ENCODE data around the gene C1QTNF6.
A peak's percentile ranks its signal among the peaks of the same experiment; 100 is the strongest.

The C1QTNF6 gene

DNA sequence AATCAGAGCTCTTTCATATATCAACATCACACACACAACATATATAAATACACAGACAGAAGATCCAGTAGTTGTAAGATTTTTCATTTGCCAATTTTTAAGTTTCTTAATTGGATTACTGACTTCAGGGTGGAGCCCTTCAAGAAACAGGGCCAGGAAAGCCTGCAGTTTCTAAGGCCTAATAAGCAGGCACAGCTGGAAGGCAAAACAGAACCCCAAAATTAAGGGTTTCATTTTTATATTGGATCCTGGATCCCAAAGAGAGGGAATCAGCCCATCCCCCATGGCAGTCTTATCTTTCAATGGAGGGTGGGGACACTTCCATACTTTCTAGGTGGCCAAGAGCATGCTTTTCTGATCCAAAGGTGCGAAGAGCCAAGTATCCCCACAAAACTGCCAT lies 4.7 kb upstream of the C1QTNF6 start:
- no peak for TF ChIP-seq FOXP2 (optimal IDR thresholded peaks at IDR 0.05; ENCODE audit: borderline replicate concordance, extremely low read depth, extremely low read length, insufficient read depth)
- TF ChIP-seq SIN3A (IDR thresholded peaks at IDR 0.05; ENCODE audit: borderline replicate concordance, insufficient read depth, low read length), result no peak
- TF ChIP-seq TAF1 (IDR thresholded peaks at IDR 0.05; ENCODE audit: borderline replicate concordance, insufficient read depth, low read length), result no peak

DNA sequence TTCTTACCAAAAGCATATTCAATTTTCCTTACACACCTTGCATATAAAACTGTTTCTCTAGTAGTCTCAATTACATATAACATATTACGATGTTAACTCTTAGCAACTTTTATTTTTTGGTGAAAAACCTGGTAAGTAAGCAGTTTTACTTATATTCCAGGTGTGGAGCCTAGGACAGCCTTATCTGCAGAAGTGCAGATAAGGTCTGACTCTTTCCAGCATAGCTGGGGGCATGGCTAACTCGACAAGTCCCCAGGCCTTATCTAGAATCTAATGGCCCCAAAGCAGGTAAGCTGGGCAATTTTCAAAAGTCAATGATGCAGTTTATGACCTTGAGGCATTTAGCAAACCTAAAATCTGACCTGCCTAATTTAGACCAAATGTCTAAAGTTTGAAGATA lies 4.2 kb upstream of the C1QTNF6 start:
- TF ChIP-seq POLR2AphosphoS5 (IDR thresholded peaks at IDR 0.05; ENCODE audit: low read depth, low read length) (no peak), SIN3A (IDR thresholded peaks at IDR 0.05; ENCODE audit: borderline replicate concordance, insufficient read depth, low read length) (no peak), TAF1 (IDR thresholded peaks at IDR 0.05; ENCODE audit: borderline replicate concordance, insufficient read depth, low read length) (no peak)
- TF ChIP-seq, protein P1, sequence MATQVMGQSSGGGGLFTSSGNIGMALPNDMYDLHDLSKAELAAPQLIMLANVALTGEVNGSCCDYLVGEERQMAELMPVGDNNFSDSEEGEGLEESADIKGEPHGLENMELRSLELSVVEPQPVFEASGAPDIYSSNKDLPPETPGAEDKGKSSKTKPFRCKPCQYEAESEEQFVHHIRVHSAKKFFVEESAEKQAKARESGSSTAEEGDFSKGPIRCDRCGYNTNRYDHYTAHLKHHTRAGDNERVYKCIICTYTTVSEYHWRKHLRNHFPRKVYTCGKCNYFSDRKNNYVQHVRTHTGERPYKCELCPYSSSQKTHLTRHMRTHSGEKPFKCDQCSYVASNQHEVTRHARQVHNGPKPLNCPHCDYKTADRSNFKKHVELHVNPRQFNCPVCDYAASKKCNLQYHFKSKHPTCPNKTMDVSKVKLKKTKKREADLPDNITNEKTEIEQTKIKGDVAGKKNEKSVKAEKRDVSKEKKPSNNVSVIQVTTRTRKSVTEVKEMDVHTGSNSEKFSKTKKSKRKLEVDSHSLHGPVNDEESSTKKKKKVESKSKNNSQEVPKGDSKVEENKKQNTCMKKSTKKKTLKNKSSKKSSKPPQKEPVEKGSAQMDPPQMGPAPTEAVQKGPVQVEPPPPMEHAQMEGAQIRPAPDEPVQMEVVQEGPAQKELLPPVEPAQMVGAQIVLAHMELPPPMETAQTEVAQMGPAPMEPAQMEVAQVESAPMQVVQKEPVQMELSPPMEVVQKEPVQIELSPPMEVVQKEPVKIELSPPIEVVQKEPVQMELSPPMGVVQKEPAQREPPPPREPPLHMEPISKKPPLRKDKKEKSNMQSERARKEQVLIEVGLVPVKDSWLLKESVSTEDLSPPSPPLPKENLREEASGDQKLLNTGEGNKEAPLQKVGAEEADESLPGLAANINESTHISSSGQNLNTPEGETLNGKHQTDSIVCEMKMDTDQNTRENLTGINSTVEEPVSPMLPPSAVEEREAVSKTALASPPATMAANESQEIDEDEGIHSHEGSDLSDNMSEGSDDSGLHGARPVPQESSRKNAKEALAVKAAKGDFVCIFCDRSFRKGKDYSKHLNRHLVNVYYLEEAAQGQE (IDR thresholded peaks at IDR 0.05; ENCODE audit: insufficient read depth in 1 of 2, low read depth in 2 of 2, low read length in 2 of 2), result no peak

DNA sequence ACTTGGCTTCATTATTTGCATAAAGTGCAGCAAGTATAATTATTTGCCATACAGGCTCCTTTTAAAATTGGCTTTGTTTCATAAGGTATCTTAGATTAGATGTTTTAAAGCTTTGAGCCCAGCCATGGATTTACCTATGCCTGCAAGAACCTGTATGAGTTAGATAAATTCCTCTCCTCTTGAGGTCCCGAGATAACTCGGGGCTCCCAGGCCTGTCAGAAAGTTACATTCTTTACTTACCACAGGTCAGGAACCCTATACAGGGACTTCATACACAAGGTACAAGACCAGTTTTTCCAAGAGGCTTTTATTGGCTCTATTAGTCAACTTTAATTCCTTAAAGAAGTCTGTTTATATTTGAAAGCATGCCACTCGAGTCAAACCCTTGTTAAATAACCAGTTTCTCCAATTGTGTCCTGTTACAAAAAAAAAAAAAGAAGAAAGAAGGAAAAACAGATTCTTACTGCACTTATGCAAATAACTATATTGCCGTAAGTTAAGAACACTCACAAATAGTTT lies 2.3 kb upstream of the C1QTNF6 start:
- TF ChIP-seq FOXP2 (optimal IDR thresholded peaks at IDR 0.05; ENCODE audit: borderline replicate concordance, extremely low read depth, extremely low read length, insufficient read depth), result no peak
- TF ChIP-seq POLR2AphosphoS5 (IDR thresholded peaks at IDR 0.05; ENCODE audit: low read depth, low read length), result no peak

DNA sequence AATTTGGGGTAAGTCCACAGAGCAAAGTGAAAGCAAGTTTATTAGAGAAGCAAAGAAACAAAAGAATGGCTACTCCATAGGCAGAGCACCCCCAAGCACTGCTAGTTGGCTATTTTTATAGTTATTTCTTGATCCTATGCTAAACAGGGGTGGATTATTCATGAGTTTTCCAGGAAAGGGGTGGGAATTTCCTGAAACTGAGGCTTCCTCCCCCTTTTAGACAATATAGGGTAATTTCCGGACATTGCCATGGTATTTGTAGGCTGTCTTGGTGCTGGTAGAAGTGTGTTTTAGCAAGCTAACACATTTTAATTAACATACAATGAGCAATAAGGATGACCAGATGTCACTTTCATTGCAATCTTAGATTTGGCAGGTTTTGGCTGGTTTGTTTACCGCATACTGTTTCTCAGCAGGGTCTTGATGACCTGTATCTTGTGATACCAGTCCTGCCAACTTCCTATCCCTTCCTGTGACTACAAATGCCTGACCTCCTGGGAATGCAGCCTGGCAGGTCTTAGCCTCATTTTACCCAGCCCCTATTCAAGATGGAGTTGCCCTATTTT lies 937 bp upstream of the C1QTNF6 start:
- no peak for TF ChIP-seq TAF1 (IDR thresholded peaks at IDR 0.05; ENCODE audit: borderline replicate concordance, insufficient read depth, low read length)
- TF ChIP-seq, protein P1 (IDR thresholded peaks at IDR 0.05; ENCODE audit: insufficient read depth in 1 of 2, low read depth in 2 of 2, low read length in 2 of 2), result no peak
- TF ChIP-seq POLR2AphosphoS5 (IDR thresholded peaks at IDR 0.05; ENCODE audit: low read depth, low read length), result no peak
- no peak for TF ChIP-seq FOXP2 (optimal IDR thresholded peaks at IDR 0.05; ENCODE audit: borderline replicate concordance, extremely low read depth, extremely low read length, insufficient read depth)
- TF ChIP-seq SIN3A (IDR thresholded peaks at IDR 0.05; ENCODE audit: borderline replicate concordance, insufficient read depth, low read length), result no peak

DNA sequence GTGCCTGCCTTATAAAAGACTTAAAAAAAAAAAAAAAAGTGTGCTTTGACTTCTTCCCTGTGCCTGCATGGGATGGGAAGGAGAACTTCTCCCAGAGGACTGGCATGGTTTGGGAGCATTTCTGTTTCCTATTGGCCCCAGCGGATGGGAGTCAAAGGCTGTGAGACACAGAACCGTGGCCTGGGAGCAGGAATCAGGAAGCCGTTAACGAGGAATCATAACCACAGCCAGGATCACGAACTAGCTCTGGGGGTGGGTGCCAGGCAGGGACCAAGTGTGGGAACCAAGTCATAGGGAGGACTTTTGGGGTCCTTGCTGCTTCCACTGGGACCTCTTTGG lies 526 bp downstream of the C1QTNF6 start:
- TF ChIP-seq TAF1 (IDR thresholded peaks at IDR 0.05; ENCODE audit: borderline replicate concordance, insufficient read depth, low read length), result no peak
- TF ChIP-seq FOXP2 (optimal IDR thresholded peaks at IDR 0.05; ENCODE audit: borderline replicate concordance, extremely low read depth, extremely low read length, insufficient read depth), result no peak
- TF ChIP-seq, protein P1 (IDR thresholded peaks at IDR 0.05; ENCODE audit: insufficient read depth in 1 of 2, low read depth in 2 of 2, low read length in 2 of 2), result no peak
- no peak for TF ChIP-seq SIN3A (IDR thresholded peaks at IDR 0.05; ENCODE audit: borderline replicate concordance, insufficient read depth, low read length)
- no peak for TF ChIP-seq POLR2AphosphoS5 (IDR thresholded peaks at IDR 0.05; ENCODE audit: low read depth, low read length)

DNA sequence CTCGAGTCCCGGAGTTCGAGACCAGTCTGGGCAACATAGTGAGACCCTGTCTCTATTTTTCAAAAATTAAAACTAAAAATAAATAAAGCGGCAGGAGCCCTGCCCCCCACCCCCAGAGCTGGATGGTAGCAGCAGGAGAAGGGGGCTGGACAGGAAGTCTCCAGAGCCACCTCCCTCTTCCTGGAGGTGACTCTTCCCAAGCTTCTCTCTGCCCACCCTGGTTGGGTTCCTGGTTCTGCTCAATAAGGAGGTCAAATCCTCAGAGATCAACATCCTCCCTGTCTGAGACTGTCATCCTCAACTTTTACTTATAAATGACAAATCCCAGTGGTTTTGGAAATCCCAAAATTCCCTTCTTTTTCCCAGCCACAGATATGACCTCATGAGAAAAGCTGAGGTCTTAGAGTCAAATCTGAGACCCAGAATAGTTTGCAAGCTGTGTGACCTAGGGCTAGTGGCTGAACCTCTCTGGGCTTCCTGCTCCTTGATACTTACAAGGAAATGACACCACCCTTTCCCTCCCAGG lies 987 bp downstream of the C1QTNF6 start:
- TF ChIP-seq TAF1 (IDR thresholded peaks at IDR 0.05; ENCODE audit: borderline replicate concordance, insufficient read depth, low read length) (0 out of 2 replicates have a peak, but pooled peaks have one; percentile 58), FOXP2 (optimal IDR thresholded peaks at IDR 0.05; ENCODE audit: borderline replicate concordance, extremely low read depth, extremely low read length, insufficient read depth) (no peak), SIN3A (IDR thresholded peaks at IDR 0.05; ENCODE audit: borderline replicate concordance, insufficient read depth, low read length) (no peak), POLR2AphosphoS5 (IDR thresholded peaks at IDR 0.05; ENCODE audit: low read depth, low read length) (no peak; the same call in 1 of the 2 replicates)
- TF ChIP-seq, protein P1 (IDR thresholded peaks at IDR 0.05; ENCODE audit: insufficient read depth in 1 of 2, low read depth in 2 of 2, low read length in 2 of 2), result 0 out of 4 replicates have a peak, but pooled peaks of 1 of the 2 experiments have one; percentile 7

All from PFSK-1 (cell line).